Activated T-cell treated with anti-CD3 and anti-CD28 coated beads for 48 hours (primary cell): Measurements from ENCODE around the gene TMEM170A.
"Not testable (repeated sequence)": the region's sequence is repeated elsewhere in the genome, so short reads cannot be mapped to it uniquely, and the experiment has no call there.

ENCODE experiments used
- DNase-seq: peaks from one replicate; pipeline ENCODE4 v3.0.0-alpha.2; 2020; ENCODE audit warnings: low read depth

The TMEM170A gene

DNA sequence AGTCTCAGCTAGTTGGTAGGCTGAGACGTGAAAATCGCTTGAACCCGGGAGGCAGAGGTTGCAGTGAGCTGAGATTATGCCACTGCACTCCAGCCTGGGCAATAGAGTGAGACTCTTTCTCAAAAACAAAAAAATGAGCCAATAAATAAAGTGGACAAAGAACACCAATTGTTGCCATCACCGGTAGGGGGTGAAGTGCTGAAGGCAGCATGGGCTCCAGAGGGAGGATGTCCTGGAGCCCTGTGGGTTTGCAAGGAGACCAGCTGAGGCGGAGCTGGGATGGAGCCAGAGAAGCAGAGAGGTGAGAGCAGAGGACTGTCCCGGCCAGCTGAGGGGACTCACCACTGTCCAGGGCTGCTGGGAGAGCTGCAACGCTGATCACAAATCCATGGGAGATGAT lies 17.0 kb upstream of the TMEM170A start:
- DNase-seq: no peak

DNA sequence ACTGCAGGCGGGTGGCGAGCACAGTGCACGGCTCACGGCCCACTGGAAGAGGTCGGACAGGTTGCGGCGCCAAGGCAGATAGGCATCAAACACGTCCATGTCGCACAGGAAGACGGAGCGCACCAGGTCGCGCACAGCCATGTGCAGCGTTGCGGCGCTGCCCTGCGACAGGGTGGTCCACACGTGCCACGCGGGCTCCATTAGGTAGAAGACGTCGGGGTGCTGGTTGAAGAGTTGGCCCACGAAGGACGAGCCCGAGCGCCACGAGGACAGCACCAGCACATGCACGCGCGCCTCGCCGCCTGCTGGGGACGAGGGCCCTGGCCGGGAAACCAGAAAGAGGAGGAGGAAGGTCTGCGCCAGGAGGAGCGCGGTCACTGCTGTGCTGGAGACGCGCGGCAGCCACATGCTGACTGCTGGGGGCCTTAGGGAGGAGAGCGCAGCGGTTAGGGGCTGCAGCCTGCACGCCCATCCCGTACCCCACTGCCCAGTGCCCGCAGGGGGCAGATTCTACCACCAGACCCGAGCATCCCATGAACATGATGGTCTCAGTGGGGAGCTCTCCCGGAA lies 15.0 kb upstream of the TMEM170A start:
- DNase-seq: no peak

DNA sequence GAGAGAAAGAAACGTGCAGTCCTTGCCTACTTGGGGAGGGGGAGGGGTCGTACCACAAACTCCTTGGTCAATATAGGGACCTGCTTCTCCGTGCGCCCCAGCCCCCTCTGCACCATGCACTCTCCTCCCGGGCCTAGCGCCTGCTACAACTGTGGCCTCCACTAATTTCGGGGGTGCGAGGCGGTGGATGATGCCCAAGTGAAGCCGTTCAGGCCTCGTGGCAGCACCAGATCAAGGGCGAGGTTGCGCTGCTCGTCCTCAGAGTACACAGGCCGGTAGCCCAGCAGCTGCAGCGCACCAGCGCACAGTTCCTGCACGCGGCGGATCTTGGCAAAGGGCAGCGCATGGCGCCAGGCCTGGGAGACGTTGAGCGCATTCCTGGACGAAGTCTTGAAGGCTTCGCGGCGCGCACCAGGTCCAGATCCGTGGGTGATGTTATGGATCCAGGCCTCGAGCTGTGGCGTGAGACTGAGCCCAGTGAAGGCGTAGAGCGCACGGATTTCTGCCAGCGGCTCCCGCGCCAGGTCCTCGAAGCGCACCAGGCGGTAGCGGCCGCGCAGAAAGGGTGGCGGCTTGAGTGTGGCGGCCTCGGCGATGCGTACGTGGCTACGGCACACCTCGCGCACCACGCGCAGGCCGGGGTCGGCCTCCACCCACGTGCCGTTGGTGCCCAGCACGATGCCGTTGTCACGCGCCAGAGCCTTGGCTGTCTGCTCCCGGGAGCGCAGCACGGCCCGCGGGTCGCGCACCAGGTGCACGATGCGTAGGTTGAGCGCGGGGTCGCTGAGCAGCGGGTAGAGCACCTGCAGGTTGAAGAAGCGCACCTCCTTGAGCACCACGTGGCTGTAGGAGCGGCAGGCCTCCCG lies 14.2 kb upstream of the TMEM170A start:
- DNase-seq: no peak

DNA sequence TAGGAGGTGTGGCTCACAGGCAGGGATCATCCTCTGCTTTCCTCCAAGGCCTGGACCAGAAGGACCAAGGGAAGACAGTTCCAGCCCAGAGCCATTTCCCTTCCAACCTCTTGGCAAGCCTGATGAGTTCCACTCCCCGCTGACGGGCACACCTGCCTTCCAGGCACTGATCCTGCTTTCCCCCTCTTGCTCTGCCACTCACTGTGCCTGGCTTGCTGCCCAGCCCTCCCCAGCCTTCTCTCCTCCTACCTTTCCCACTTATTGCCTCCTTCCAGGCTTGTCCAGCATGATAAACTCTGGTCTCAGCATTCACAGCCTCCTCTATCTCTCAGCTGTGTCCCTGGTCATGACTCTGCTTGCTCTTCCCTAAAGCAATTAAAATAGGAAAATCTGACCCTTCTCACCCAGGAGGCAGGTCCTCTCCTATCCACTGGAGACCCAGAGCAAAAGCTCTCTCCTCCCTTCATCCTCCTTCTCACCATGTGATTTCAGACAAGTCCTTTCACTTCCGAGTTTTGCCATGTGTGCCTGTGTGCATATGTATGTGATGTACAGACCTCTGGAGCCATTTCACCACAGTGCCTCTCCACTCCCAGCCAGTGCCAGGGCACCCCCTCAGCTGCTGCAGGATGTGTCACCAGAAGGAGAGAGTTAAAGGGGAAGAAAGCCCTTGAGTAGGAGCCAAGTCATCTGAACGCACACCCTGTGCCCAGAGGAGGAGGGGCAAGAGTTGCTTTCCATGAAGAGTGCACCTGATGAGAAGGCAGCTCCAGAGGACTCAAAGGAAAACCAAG lies 13.4 kb upstream of the TMEM170A start:
- DNase-seq: no peak

DNA sequence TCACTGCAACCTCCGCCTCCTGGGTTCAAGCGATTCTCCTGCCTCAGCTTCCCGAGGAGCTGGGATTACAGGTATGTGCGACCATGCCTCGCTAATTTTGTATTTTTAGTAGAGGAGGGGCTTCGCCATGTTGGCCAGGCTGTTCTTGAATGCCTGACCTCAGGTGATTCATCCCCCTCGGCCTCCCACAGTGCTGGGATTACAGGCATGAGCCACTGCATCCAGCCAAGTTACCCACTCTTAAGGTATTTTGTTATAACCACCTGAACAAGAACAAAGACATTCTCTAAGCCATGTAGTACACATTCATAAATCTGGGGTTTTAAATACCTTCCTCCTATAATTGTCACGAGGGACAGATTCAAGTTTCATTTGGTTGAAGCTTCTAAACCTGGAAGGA lies 12.3 kb upstream of the TMEM170A start:
- DNase-seq: no peak

DNA sequence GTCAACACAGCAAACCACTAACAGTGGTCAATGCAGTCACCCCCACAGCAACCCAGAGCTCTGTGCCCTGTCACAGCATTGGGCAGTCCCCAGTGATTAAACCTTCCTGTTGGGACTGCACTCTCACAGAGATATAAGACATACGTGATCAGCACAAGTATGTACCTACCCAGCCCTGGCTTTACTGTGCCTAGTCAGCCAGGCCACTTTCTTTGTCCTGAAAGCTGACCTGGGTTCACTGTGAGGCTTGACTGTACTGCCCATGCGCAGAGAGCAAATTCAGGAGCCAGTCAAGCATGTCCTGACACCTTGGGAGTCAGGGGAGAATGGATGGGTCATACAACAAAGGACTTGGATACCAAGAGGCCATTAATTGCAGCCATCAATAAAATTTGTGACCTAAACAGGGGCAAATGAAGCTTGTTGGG lies 10.9 kb upstream of the TMEM170A start:
- no peak for DNase-seq

DNA sequence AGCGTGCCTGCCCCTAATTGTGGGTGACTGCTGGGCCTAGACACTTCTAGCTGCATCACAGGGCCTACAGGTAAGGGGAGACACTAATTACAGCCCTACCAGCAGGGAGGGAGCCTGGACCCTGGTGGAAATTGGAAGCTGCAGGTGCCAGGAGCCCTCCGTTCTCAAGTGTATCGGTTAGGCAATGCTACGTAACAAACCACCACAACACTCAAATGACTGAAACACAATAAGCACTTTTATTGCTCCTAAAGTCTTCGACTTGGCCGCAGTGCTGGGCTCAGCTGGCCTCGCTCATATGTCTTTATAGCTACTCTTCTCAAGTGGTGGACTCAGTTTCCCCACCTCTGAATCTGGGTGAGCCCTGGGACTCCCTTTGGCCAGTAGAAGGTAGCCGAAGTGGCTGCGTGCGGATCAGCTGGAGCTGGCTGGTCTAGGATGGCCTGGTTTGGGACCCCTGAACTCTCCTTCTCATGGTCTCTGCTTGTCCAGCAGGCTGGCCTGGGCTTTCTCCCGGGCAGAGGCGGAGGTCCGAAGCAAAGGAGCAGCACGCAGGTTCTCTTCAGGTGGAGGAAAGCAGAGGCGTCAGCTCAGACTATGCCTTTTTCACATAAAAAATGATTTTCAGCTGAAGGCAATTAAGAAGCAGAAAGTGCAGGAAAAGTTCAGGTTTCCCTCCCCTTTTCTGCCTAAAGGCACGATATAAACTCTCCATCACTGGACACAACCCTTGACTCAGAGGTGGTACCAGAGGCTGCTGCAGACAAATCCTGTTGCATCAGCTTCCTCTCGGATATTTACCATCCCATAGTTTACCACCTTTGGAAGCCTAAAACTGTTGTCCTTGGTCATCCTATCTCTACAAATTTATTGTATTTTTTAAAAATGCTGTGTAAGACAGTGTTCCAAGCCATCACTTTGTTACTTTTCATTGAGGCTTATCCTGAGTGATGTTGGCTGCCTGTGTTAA lies 8.7 kb upstream of the TMEM170A start:
- DNase-seq: no peak

DNA sequence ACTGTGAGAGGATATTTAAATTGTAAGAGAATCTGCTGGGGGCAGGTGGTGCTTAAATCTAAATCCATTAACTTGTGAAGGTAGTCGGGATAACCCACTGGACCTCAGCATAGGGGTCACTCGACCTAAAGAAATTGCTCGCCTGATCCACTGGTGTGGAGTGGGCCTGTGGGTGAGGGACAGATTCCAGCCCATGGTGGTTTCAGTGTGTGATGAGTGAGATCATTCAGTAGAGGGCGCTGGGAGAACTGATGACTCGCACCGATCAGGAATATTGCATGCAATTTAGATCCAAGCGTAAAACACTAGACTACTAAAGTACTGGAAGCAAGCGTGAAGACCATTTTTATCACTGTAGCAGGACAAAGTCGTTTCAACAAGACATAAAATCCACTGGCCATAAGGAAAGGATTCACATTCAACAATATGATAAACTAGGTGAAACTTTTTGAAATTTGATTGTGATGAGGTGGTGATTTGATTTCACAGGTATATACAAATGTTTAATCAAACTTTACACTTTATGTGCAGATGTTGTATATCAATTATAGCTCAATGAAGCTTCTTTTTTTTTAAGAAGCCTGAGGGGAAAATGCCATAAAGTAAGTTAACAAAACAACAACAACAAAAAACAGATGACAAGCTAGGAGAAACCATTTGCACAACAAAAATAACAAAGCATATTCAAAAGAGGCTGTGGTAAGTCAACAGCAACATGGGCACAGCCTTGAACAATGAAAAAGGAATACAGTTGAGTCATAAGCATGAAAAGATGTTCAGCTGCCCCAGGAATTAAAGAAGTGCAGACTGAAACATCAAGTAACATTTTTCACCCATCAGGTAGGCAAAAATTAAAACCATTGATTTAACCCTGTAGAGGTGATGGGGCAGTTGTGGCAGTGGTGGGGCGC lies 7.5 kb upstream of the TMEM170A start:
- no peak for DNase-seq

DNA sequence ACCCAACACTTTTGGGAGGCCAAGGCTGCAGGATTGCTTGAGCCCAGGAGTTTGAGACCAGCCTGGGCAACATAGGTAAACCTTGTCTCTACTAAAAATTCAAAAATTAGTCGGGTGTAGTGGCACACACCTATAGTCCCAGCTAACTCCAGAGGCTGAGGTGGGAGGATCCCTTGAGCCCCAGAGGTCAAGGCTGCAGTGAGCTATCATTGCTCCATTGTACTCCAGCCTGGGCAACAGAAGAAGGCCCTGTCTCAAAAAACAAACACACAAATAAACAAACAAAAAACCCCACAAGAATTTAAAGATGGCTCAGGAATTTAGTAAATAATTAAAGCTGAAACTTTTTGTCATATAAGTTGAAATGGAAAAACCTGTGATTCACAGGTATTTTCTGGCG lies 2.3 kb upstream of the TMEM170A start:
- DNase-seq: no peak

DNA sequence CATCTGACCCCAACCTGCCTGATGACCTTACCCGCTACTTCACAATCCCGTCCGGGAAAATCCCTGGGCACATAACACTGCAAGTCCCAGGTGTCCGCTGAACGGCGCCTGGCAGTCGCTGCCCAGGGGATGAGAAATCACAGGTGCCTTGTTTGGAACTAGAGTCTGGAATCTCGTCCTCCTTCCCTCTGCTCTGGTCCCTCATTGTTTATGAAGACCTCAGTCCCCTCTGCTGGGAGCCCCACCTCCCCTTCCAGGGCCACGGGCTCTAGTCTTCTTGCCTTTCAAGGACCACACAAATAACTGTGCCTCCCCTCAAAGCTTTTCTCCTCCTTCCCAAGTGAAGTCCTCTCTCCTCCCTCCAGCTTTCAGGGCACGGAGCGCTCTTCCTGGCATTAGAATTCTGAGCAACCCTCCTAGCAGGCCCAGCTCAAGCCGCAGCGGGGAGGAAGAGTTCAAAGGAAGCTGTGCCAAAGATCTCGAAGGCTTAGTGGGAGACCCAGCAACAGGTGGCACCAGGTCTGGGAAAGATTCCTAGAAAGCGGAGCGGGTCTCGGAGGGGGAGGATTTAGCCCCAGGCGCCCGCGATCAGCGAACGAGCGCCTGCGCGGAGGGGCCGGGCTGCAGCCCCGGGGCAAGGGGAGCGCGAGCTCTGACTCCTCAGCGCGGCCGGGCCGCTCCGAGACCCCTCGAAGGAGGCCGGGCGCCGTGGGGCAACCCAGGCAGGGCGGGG lies 934 bp downstream of the TMEM170A start:
- DNase-seq: peak; percentile 38

DNA sequence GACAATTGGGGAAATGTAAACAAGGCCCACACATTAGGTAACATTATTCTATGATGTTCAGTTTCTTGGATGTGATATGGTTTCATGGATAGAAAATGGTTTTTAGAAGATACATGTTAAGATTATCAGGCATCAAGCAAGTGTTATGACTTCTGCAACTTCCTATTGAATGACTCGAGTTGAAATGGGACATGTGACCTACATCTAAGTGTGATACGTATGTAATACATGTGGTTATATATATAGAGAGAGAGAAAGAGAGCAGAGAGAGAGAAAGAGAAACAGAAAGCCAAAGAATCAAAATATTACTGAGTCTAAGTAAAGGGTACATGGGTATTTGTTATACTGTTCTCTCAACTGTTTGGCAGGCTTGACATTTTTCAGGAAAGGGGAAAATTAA lies 1.7 kb downstream of the TMEM170A start:
- no peak for DNase-seq

DNA sequence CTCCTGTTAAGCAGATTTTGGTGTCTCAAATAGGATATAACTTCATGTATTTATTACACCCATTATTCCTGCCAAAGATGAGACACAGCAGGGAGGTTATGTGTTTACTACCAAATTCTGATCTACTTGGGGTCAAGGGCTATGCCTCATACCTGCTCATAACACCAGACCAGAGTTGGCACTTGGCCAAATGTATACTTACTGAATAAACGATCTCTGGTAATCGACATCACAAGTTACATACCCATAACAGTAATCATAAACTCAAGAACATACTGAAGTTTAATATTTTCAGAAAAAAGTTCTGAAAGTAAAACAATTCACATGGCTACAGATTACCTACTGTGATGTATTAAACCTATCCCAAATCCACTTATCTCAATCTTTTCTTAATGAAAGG lies 2.9 kb downstream of the TMEM170A start:
- no peak for DNase-seq

DNA sequence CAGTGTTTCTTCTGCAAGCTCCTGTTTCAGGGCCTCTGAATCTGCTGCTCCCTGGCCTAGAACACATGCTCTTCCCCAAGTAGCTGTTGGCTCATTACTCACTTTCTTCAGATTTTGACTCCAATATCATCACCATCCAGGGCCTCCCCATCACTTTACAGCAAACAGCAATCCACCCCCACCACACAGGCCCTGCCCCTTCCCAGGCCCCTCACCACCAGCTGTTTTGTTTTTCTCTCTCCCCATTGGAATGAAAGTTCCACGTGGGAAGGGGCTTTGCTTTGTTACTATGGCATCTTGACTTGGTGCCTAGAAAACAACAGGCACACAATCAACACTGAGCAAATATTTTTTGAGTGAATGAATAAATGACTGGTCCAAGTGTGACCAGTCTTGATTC lies 4.0 kb downstream of the TMEM170A start:
- DNase-seq: no peak

DNA sequence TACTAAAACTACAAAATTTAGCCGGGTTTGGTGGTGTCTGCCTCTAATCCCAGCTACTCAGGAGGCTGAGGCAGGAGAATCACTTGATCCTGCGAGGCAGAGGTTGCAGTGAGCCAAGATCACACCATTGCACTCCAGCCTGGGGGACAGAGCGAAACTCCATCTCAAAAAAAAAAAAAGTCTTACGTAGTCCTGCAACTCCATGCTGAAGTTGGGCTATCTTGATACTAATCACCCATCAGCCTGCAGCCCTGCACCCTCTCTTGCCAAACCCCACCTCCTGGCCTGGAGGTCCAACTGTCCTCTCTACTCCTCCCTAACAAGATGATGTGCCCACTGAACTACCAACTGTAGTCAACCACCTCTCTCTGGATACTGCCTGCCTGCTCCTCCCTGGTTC lies 4.8 kb downstream of the TMEM170A start:
- no peak for DNase-seq

DNA sequence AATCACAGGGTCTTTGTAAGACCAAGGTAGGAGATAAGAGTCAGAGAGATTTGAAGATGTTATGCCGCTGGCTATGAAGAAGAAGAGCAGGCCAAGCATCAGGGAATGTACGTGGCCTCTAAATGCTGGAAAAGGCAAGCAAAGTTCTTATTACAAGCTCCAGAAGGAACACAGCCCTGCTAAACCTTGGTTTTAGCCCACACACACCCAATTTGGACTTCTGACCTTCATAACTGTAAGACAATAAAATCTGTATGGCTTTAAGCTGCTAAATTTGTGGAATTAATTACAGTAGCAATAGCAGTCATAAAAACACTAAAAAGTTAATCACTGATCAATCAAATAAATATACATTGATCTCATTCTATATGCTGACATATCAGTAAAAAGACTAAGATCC lies 6.0 kb downstream of the TMEM170A start:
- DNase-seq: no peak

DNA sequence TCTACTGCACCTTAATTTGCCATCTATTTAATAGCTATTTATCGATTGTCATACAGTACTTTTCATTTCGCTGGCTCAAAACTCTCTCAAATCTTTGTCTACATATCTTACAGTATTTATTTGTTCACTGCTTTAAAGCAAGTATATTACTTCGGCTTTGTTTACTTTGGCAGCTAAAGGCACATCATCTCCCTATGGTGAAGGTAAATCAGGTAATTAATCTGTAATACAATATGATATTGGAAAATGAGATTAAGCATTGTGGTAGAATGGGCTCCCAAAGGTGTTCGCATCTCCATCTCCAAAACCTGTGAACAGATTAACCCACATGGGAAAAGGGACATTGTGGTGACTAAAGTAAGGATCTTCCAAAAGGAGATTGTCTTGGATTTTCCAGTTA lies 6.5 kb downstream of the TMEM170A start:
- DNase-seq: no peak

DNA sequence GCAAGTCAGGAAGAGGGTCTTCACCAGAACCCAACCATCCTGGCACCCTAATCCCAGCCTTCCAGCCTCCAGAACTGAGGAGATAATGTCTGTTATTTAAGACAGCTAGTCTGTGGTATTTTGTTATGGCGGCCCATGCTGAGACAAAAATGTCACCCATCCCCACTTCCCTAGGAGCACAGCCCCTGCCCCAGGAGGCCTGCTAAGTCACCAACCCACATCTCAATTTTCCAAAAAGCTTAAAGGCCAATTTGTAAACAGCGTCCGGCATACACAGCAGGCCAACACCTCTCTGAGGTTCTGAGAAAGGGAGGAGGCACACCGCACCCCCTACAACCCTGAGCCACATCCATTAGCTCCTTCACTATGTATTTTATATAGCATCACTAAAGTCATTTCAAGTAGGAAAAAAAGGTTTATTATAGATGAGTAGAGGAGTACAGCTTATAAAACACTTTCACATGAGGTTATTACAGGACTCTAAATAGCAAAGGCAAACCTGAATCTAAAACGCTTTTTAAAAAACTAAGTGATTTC lies 6.9 kb downstream of the TMEM170A start:
- no peak for DNase-seq

DNA sequence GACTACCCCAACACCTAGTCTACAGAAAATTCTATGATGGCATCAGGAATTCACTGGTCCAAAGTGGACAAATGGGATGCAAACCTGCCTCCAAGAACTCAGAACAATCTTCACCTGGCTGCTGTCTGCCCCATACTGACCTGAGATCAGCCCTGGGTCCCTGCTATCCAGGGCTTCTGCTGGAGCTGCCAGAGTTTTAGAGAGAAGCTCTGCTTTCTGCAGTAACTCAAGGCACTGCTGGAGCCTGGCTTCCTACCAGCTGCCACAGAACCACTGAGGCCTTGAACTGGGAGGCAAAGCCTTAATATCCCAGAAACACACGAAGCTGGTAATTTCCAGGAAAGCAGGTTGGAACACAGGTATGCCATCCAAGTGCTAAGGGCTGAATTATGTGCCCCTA lies 7.5 kb downstream of the TMEM170A start:
- DNase-seq: no peak

DNA sequence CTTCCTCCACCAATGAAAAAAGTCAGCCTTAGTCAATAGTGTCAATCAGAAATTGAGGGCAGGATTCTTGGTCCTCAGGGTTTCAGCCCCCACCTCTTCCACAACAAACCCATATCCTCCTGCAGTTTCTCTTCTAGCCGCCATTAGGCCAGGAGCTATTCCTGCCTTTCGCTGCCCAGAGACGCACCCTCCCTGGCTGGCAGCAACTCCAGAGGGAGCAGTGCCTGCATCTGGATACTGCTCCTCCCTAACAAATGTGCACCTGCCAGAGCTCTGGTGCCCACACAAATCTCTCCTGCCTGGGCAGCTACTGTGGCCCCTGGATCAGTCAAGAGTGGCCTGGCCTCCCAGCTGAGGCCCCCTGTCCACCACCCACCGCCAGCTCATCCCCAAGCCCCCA lies 8.0 kb downstream of the TMEM170A start:
- not testable (repeated sequence) for DNase-seq

DNA sequence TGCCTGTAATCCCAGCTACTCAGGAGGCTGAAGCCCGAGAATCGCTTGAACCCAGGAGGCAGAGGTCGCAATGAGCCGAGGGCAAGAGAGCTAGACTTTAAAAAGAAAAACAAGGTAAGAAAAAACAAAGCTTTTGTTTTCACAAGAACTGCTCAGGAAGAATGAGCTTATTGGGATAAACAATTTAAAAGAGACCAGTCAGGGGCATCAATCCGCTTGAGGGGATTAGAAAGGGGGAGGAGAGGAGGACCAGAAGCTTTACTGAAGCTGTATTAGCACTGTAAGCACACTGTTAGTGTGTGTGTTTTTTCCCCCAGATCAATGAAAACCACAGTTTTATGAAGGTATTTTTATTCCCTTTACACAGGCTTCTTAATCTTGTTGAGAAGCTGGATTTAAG lies 8.8 kb downstream of the TMEM170A start:
- no peak for DNase-seq
